LNCAP (cell line): ENCODE measurements around the gene MTHFD1L.

Experiments
- CTCF ChIP-seq: fragments of 450-650 bp; IDR thresholded peaks from 2 replicates; pipeline ENCODE4 v1.5.1; 2017; ENCODE audit warnings: mild to moderate bottlenecking

The MTHFD1L gene

GRCh38 chr6:150959166-150959565, 93.7 kb downstream of the MTHFD1L start:
- TF ChIP-seq CTCF: no peak

- TF ChIP-seq CTCF: no peak
Observed at GRCh38 chr6:150962436-150962835, 96.9 kb downstream of the MTHFD1L start.

GRCh38 chr6:150964765-150965164, 99.3 kb downstream of the MTHFD1L start:
- TF ChIP-seq CTCF: no peak

- TF ChIP-seq CTCF: no peak
Observed at GRCh38 chr6:150966786-150967185, 101.3 kb downstream of the MTHFD1L start.

- no peak for TF ChIP-seq CTCF
Observed at GRCh38 chr6:150967381-150967780, 101.9 kb downstream of the MTHFD1L start.

- no peak for TF ChIP-seq CTCF
Observed at GRCh38 chr6:150967910-150968309, 102.4 kb downstream of the MTHFD1L start.

- no peak for TF ChIP-seq CTCF
Observed at GRCh38 chr6:150969901-150970300, 104.4 kb downstream of the MTHFD1L start.

- TF ChIP-seq CTCF: no peak
Observed at GRCh38 chr6:150971219-150971618, 105.7 kb downstream of the MTHFD1L start.
